ENCODE results near the gene ZFYVE9.
"Not testable (repeated sequence)": the region's sequence is repeated elsewhere in the genome, so short reads cannot be mapped to it uniquely, and the experiment has no call there.

- not testable (repeated sequence) for TF ChIP-seq REST (IDR thresholded peaks at IDR 0.05; ENCODE audit: unreplicated experiment); EZH2phosphoT487 (IDR thresholded peaks at IDR 0.05; ENCODE audit: unreplicated experiment); CTCF (conservative IDR thresholded peaks at IDR 0.05; ENCODE audit: low read depth in 2 of 2); POLR2AphosphoS5 (IDR thresholded peaks at IDR 0.05; ENCODE audit: low read depth); EZH2 (IDR thresholded peaks at IDR 0.05; ENCODE audit: low read depth, unreplicated experiment); NANOG (IDR thresholded peaks at IDR 0.05; ENCODE audit: borderline replicate concordance); ZNF331 (CRISPR knock-in tag; IDR thresholded peaks at IDR 0.05; ENCODE audit: low read depth); CREB1 (CRISPR knock-in tag; IDR thresholded peaks at IDR 0.05; ENCODE audit: low read depth); JUNB (IDR thresholded peaks at IDR 0.05; ENCODE audit: unreplicated experiment)
Measured at GRCh38 chr1:52150445-52150844, 8.6 kb downstream of the ZFYVE9 start.

All from GM23338 (cell line).